HG03025 (cell line): Measurements from ENCODE around the gene AHCYL2.
"Not testable (repeated sequence)": the region's sequence is repeated elsewhere in the genome, so short reads cannot be mapped to it uniquely, and the experiment has no call there.

Source experiments
- ATAC-seq: cut with Tn5 transposase; IDR thresholded peaks from one replicate; pipeline ENCODE4 v1.9.1; 2021; ENCODE audit warnings: mild to moderate bottlenecking, moderate library complexity; ENCODE audit not compliant: unreplicated experiment, low FRiP score

AHCYL2 gene

GRCh38 chr7:129405527-129405926 lies 180.7 kb downstream of the AHCYL2 start:
- ATAC-seq: no peak

GRCh38 chr7:129410238-129410637 lies 185.4 kb downstream of the AHCYL2 start:
- not testable (repeated sequence) for ATAC-seq

- no peak for ATAC-seq
Observed at GRCh38 chr7:129412501-129412900, 187.7 kb downstream of the AHCYL2 start.

- no peak for ATAC-seq
Observed at GRCh38 chr7:129417073-129417472, 192.2 kb downstream of the AHCYL2 start.

GRCh38 chr7:129421717-129422250 lies 197.0 kb downstream of the AHCYL2 start:
- ATAC-seq: no peak

- no peak for ATAC-seq
Observed at GRCh38 chr7:129422727-129423126, 197.9 kb downstream of the AHCYL2 start.

- ATAC-seq: no peak
Observed at GRCh38 chr7:129423700-129424410, 199.0 kb downstream of the AHCYL2 start.

GRCh38 chr7:129426482-129426881 lies 201.7 kb downstream of the AHCYL2 start:
- no peak for ATAC-seq

- no peak for ATAC-seq
Observed at GRCh38 chr7:129427526-129428045, 202.8 kb downstream of the AHCYL2 start.

GRCh38 chr7:129431911-129432643 lies 207.2 kb downstream of the AHCYL2 start:
- ATAC-seq: no peak

- ATAC-seq: peak; percentile 93
Observed at GRCh38 chr7:129433847-129434674, 209.2 kb downstream of the AHCYL2 start, which contains the start of gene STRIP2. STRIP2 (plus strand) TSS chr7:129434432; CDS start chr7:129434473, 41 bp downstream.

- ATAC-seq: no peak
Observed at GRCh38 chr7:129434675-129435318, 210.0 kb downstream of the AHCYL2 start.

GRCh38 chr7:129435414-129435829 lies 210.6 kb downstream of the AHCYL2 start:
- no peak for ATAC-seq

GRCh38 chr7:129436335-129436923 lies 211.6 kb downstream of the AHCYL2 start:
- ATAC-seq: no peak

GRCh38 chr7:129437190-129437589 lies 212.4 kb downstream of the AHCYL2 start:
- no peak for ATAC-seq

GRCh38 chr7:129438281-129438838 lies 213.5 kb downstream of the AHCYL2 start:
- no peak for ATAC-seq

GRCh38 chr7:129438839-129439651 lies 214.2 kb downstream of the AHCYL2 start:
- no peak for ATAC-seq

- no peak for ATAC-seq
Observed at GRCh38 chr7:129439963-129440625, 215.3 kb downstream of the AHCYL2 start.
